GM12875 (cell line): Measurements from ENCODE around the gene WARS2.
"Not testable (repeated sequence)": the region's sequence is repeated elsewhere in the genome, so short reads cannot be mapped to it uniquely, and the experiment has no call there.

Experiments
- H3K4me3 ChIP-seq: one replicate; pipeline ENCODE4 v1.5.1; 2011; ENCODE audit warnings: low read depth, low read length, control low read depth
- CTCF ChIP-seq: IDR thresholded peaks from 2 replicates; pipeline ENCODE4 v1.5.1; 2011; ENCODE audit warnings: low read depth, mild to moderate bottlenecking, control low read depth, inconsistent platforms, low read length, moderate library complexity, borderline replicate concordance; ENCODE audit not compliant: insufficient read depth

The WARS2 gene

DNA sequence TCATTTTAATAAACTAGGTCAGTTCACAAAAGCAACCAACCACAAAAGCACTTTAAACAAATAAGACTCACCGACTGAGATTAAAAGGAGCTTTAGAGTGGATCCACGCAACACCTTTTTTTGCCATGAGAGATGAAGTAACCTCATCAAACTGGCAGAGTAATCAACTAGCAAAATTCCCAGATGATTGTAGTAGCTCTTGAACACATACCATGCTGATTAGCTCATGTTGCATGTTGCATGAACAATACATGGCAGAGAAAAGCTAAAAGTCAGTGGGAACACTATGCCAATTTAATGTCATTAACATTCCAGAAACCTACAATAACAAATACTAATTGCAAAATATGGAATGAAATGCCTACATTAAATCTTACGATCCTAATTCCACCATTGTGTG, 4.1 kb downstream of the WARS2 start:
- H3K4me3 ChIP-seq = no peak overlapping the region
- no peak for TF ChIP-seq CTCF

GRCh38 chr1:119133987-119134386, 6.5 kb downstream of the WARS2 start:
- TF ChIP-seq CTCF = no peak
- H3K4me3 ChIP-seq = no peak overlapping the region

DNA sequence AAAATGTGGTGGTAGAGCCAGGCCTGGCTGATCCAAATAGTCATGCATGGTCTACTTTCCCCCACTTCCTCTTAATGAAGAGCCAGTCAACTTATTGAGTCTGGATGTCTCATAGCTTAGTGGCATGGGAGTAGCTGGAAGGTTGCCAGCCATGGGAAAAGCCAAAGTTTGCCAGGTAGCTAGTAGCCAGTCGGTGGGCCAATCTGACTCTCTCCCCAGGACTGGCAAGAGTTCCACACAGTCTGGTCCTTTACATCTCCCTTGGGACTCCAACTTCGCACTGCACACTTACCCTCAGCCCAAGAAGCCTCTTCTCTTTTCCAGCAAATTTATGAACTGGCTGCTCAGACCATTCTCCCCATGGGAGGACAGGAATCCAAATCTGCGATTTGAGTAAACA, 8.3 kb downstream of the WARS2 start:
- no peak overlapping the region for H3K4me3 ChIP-seq
- no peak for TF ChIP-seq CTCF

DNA sequence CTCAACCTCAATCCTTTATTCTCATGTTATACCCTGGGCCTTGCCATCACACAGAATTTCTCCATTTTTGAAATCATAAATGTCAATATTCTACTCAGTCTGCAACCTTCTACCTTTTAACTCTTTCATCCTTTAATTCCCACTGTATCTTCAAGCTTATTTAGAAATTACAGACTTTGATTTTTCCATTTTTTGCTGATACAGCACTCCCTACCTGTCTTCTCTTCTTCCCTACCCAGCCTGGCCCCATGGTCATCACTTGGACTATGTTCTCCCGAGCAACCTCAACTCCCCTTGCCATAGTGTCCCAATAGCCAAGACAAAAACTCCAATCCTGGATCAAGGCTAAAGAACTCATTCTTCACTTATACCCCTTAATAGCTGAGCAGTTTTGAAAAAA, 14.6 kb downstream of the WARS2 start:
- no peak overlapping the region for H3K4me3 ChIP-seq
- no peak for TF ChIP-seq CTCF

- no peak for TF ChIP-seq CTCF
- no peak overlapping the region for H3K4me3 ChIP-seq
These were observed 15.7 kb downstream of the WARS2 start for GRCh38 chr1:119124764-119125163.

DNA sequence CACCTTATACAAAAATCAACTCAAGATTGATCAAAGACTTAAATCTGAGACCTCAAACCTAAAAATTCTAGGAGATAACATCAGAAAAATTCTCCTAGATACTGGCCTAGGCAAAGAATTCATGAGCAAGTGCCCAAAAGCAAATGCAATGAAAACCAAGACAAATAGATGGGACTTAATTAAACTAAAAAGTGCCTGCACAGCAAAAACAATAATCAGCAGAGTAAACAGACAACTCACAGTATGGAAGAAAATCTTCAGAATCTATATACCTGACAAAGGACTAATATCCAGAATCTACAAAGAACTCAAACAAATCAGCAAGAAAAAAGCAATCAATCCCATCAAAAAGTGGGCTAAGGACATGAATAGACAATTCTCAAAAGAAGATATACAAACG, 18.6 kb downstream of the WARS2 start:
- H3K4me3 ChIP-seq = not testable (repeated sequence)

DNA sequence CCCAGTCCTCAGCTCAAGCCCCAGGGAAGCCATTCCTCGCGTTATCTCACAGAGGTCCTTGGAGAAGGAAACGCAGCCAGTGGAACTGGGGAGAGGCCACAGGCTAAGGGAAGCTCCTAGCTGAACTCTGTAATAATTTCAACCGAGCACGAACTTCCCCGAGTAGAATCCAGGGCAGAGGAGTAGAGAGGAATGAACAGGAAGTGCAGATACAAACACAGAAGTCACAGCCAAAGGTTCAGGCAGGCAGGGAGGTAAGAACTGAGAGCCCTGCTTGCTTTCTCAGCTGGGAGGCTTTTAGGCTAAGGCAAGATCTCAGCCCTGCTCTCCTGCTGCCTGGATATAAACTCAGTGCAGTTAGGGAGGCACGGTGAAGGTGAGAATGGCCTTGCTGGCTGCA, 23.7 kb downstream of the WARS2 start:
- no peak overlapping the region for H3K4me3 ChIP-seq
- TF ChIP-seq CTCF = no peak

DNA sequence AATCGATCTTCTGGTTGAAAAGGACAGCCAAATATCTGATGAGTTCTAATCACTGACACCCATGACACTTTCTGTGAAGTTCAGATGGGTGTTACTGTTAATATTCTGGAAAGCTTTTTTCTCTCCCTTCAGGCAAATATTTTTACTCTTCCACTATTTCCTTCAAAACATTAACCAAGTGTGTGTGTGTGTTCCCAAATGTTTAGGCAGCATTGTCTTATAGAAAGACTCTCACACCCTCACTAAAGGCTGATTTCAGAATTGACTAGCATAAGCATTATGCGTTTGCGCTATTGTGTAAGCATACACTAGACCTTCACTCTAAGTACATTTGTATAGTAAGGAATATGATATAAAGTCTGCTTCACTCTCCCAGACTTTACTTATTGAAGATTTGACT, 24.7 kb downstream of the WARS2 start:
- no peak for TF ChIP-seq CTCF
- no peak overlapping the region for H3K4me3 ChIP-seq
